ENCODE results near the gene NFIB. TPM values are rescaled to one million over a fixed set of nuclear protein-coding genes. Genes with fewer than 3 reads are reported as not detected.

Gene NFIB
- total RNA-seq, 1 donor from 2014 or later = 2.4 TPM

- H3K4me3 ChIP-seq (ENCODE audit: low read depth, low read length) = no peak overlapping the region
- TF ChIP-seq, protein P1, sequence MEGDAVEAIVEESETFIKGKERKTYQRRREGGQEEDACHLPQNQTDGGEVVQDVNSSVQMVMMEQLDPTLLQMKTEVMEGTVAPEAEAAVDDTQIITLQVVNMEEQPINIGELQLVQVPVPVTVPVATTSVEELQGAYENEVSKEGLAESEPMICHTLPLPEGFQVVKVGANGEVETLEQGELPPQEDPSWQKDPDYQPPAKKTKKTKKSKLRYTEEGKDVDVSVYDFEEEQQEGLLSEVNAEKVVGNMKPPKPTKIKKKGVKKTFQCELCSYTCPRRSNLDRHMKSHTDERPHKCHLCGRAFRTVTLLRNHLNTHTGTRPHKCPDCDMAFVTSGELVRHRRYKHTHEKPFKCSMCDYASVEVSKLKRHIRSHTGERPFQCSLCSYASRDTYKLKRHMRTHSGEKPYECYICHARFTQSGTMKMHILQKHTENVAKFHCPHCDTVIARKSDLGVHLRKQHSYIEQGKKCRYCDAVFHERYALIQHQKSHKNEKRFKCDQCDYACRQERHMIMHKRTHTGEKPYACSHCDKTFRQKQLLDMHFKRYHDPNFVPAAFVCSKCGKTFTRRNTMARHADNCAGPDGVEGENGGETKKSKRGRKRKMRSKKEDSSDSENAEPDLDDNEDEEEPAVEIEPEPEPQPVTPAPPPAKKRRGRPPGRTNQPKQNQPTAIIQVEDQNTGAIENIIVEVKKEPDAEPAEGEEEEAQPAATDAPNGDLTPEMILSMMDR (conservative IDR thresholded peaks at IDR 0.05; ENCODE audit: low read depth, low read length) = no peak
- DNase-seq (ENCODE audit: low read depth) = no peak
Measured at GRCh38 chr9:14258660-14259239, 55.2 kb downstream of the NFIB start.

GRCh38 chr9:14258156-14258555 is 55.8 kb downstream of the NFIB start:
- TF ChIP-seq, protein P1 (conservative IDR thresholded peaks at IDR 0.05; ENCODE audit: low read depth, low read length) = no peak
- no peak for DNase-seq (ENCODE audit: low read depth)
- no peak overlapping the region for H3K4me3 ChIP-seq (ENCODE audit: low read depth, low read length)

GRCh38 chr9:14256588-14256987 is 57.4 kb downstream of the NFIB start:
- DNase-seq (ENCODE audit: low read depth) = no peak
- no peak overlapping the region for H3K4me3 ChIP-seq (ENCODE audit: low read depth, low read length)
- TF ChIP-seq, protein P1 (conservative IDR thresholded peaks at IDR 0.05; ENCODE audit: low read depth, low read length) = no peak

DNA sequence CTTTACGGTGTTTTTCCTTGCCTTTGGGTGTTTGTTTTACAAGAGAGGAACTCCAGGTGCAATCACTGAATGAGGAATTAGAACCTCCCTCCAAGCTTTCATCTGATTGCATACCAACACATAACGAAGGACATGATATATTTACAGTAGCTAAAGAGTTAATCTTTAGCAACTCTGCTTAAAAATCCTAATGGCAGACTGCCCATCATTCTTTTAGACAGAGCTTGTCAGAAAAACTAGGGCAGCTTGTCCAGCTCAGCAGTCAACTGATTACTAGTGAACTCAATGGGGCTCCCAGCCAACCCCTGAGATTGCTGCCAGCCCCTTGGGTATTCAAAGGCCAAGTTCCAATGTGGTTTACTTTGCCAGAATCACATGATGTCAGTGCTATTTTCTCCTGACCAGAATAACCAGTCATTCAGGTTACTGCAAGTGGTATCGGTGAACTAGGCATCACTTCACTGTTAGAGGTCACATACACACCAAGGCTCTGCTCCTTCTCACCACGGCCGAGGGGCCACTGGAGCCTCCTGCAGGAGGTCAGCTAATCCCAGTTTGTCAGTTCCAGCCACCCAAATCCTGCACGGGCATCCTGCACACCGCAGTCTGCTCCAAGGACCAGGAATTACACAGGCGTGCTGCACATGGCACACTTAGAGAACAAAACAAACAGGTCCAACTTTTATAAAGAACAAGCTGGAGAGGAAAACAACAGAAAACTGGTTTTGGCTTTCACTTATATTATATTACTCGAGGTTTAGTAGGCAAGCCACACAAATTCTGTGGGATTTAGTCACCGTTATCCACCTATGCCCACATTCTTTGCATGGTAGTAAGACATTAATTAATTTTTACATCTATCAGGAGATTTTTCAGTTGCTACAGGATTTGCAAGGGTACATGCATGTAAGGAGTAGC is 62.5 kb downstream of the NFIB start:
- TF ChIP-seq, protein P1 (conservative IDR thresholded peaks at IDR 0.05; ENCODE audit: low read depth, low read length) = peak; percentile 4
- peak overlapping the region; percentile 44 for H3K4me3 ChIP-seq (ENCODE audit: low read depth, low read length)
- DNase-seq (ENCODE audit: low read depth) = peak; percentile 88

DNA sequence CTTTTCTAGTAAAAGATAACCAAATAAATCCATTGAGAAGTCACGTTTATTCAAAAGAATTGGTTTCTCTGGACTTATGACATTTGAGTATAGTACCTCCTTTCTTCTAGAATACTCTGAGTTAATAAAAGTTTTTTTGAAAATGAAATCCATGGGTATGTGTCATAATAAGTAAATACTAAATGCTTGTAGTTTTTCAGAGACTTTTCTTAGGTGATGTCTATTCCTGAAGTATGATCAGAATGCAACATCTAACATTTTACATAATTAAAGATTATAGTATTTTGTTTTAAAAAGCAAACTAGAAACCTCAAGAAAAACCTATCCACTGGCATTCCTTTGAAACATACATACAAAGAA is 63.2 kb downstream of the NFIB start:
- TF ChIP-seq, protein P1 (conservative IDR thresholded peaks at IDR 0.05; ENCODE audit: low read depth, low read length) = no peak
- H3K4me3 ChIP-seq (ENCODE audit: low read depth, low read length) = no peak overlapping the region
- DNase-seq (ENCODE audit: low read depth) = no peak

DNA sequence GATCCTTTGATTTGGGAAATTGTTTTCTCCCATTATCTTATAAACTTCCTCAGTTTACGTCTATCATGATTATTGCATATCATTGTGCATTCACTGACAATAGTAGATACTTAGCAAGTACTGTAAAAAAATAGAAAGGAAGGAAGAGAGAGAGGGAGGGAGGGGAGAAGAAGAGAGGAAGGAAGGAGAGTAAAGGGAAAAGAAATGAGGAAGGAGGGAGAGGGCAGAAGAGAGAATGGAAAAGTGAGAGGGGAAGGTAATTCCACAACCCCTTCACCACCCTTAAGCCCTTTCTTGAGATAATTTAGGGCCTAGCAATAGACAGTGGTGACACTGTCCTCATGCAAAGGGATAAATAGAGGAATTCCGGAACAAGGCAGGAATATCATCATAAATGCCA is 64.4 kb downstream of the NFIB start:
- no peak overlapping the region for H3K4me3 ChIP-seq (ENCODE audit: low read depth, low read length)
- TF ChIP-seq, protein P1 (conservative IDR thresholded peaks at IDR 0.05; ENCODE audit: low read depth, low read length) = no peak
- no peak for DNase-seq (ENCODE audit: low read depth)
